Stomach (tissue), 4 donors: Measurements from ENCODE around the gene P2RX4.

ENCODE experiments used
- CTCF ChIP-seq, 7 experiments: fragments of 450-650 bp in 4 of 7; fragments of 200-600 bp in 3 of 7; sonication (generic) in 3 of 7; IDR thresholded peaks; one replicate each; pipeline ENCODE4 v1.5.1; 2016 to 2019; ENCODE audit warnings: antibody characterized with exemption in 7 of 7, control low read depth in 2 of 7, mild to moderate bottlenecking in 1 of 7
- EP300 ChIP-seq: sonication (generic); formaldehyde crosslinking; IDR thresholded peaks from one replicate; pipeline ENCODE4 v1.6.1; 2017; ENCODE audit warnings: antibody characterized with exemption
- POLR2A ChIP-seq, 4 donors: fragments of 450-650 bp; IDR thresholded peaks; one replicate each; pipeline ENCODE4 v1.6.1; 2016; ENCODE audit warnings: antibody characterized with exemption in 4 of 4, control low read depth in 2 of 4, mild to moderate bottlenecking in 1 of 4, moderate library complexity in 1 of 4

GRCh38 chr12:121214166-121214777 is 4.3 kb downstream of the P2RX4 start:
- TF ChIP-seq CTCF (IDR thresholded peaks at IDR 0.05): no peak
- no peak for TF ChIP-seq EP300
- no peak for TF ChIP-seq POLR2A (IDR thresholded peaks at IDR 0.05)
